Astrocyte (in vitro differentiated cells and primary cell): Measurements from ENCODE around the gene COX19. TPM values are rescaled to one million over a fixed set of nuclear protein-coding genes. Genes with fewer than 3 reads are reported as not detected.

Experiments used
- DNase-seq: peaks from one replicate; pipeline ENCODE4 v3.0.0-alpha.2; 2010; ENCODE audit warnings: low read depth
- FAIRE-seq: peaks from 2 replicates; lab custom pipeline; 2011; peaks lifted over from hg19 to GRCh38; lab: Jason Lieb, UNC
- H2AFZ ChIP-seq: 2 replicates; pipeline ENCODE4 v1.6.0; 2012; ENCODE audit warnings: low read depth, low read length, inconsistent platforms
- H3K27ac ChIP-seq: 2 replicates; pipeline ENCODE4 v1.5.1; 2011; ENCODE audit warnings: low read depth, low read length, inconsistent platforms
- H3K27me3 ChIP-seq: 2 replicates; pipeline ENCODE4 v1.6.0; 2011; ENCODE audit warnings: low read length, inconsistent platforms; ENCODE audit not compliant: insufficient read depth
- H3K36me3 ChIP-seq: 2 replicates; pipeline ENCODE4 v1.5.1; 2011; ENCODE audit warnings: low read length, inconsistent platforms; ENCODE audit not compliant: insufficient read depth
- H3K4me1 ChIP-seq: 2 replicates; pipeline ENCODE4 v1.5.1; 2011; ENCODE audit warnings: low read length, inconsistent platforms; ENCODE audit not compliant: insufficient read depth
- H3K4me2 ChIP-seq: 2 replicates; pipeline ENCODE4 v1.6.0; 2012; ENCODE audit warnings: low read length, inconsistent platforms
- H3K4me3 ChIP-seq: 2 replicates; pipeline ENCODE4 v1.5.1; 2011; ENCODE audit warnings: low read depth, mild to moderate bottlenecking, low read length, inconsistent platforms; ENCODE audit not compliant: insufficient read depth
- H3K79me2 ChIP-seq: 2 replicates; pipeline ENCODE4 v1.6.0; 2012; ENCODE audit warnings: mild to moderate bottlenecking, low read length, inconsistent platforms; ENCODE audit not compliant: insufficient read depth
- H3K9ac ChIP-seq: 2 replicates; pipeline ENCODE4 v1.6.0; 2012; ENCODE audit warnings: mild to moderate bottlenecking, low read length, inconsistent platforms
- H3K9me3 ChIP-seq: 2 replicates; pipeline ENCODE4 v1.5.1; 2012; ENCODE audit warnings: low read depth, mild to moderate bottlenecking, low read length, inconsistent platforms; ENCODE audit not compliant: insufficient read depth
- H4K20me1 ChIP-seq: 2 replicates; pipeline ENCODE4 v1.6.0; 2012; ENCODE audit warnings: low read length, inconsistent platforms; ENCODE audit not compliant: insufficient read depth
- H3K27ac Mint-ChIP-seq: one replicate; pipeline ENCODE4 v1.8.0; 2021; ENCODE audit warnings: mild to moderate bottlenecking, mixed read lengths; ENCODE audit not compliant: unreplicated experiment
- H3K27me3 Mint-ChIP-seq: one replicate; pipeline ENCODE4 v1.8.0; 2021; ENCODE audit warnings: low read depth, mixed read lengths; ENCODE audit not compliant: unreplicated experiment
- H3K36me3 Mint-ChIP-seq: one replicate; pipeline ENCODE4 v1.8.0; 2021; ENCODE audit warnings: low read depth, mixed read lengths; ENCODE audit not compliant: unreplicated experiment
- H3K4me1 Mint-ChIP-seq: one replicate; pipeline ENCODE4 v1.8.0; 2021; ENCODE audit warnings: low read depth, mixed read lengths; ENCODE audit not compliant: unreplicated experiment
- H3K4me3 Mint-ChIP-seq: one replicate; pipeline ENCODE4 v1.8.0; 2021; ENCODE audit warnings: mild to moderate bottlenecking, moderate library complexity, mixed read lengths; ENCODE audit not compliant: unreplicated experiment
- H3K9me3 Mint-ChIP-seq: one replicate; pipeline ENCODE4 v1.8.0; 2021; ENCODE audit warnings: mild to moderate bottlenecking, mixed read lengths; ENCODE audit not compliant: unreplicated experiment
- EZH2 ChIP-seq: IDR thresholded peaks from 2 replicates; pipeline ENCODE4 v1.6.1; 2012; ENCODE audit warnings: mild to moderate bottlenecking, low read length, inconsistent platforms; ENCODE audit not compliant: insufficient read depth
- total RNA-seq: library from RNA; stranded (reverse); gene quantifications from 2 replicates; pipeline ENCODE4 v1.2.1, GENCODE V29; 2021
- TF ChIP-seq, protein P1 (sequence below): IDR thresholded peaks from 2 replicates; pipeline ENCODE4 v1.5.1; 2011; ENCODE audit warnings: low read depth, mild to moderate bottlenecking, inconsistent platforms, low read length, moderate library complexity; ENCODE audit not compliant: insufficient read depth

The COX19 gene
- total RNA-seq, 1 donor from 2014 or later, result 13.4 TPM

DNA sequence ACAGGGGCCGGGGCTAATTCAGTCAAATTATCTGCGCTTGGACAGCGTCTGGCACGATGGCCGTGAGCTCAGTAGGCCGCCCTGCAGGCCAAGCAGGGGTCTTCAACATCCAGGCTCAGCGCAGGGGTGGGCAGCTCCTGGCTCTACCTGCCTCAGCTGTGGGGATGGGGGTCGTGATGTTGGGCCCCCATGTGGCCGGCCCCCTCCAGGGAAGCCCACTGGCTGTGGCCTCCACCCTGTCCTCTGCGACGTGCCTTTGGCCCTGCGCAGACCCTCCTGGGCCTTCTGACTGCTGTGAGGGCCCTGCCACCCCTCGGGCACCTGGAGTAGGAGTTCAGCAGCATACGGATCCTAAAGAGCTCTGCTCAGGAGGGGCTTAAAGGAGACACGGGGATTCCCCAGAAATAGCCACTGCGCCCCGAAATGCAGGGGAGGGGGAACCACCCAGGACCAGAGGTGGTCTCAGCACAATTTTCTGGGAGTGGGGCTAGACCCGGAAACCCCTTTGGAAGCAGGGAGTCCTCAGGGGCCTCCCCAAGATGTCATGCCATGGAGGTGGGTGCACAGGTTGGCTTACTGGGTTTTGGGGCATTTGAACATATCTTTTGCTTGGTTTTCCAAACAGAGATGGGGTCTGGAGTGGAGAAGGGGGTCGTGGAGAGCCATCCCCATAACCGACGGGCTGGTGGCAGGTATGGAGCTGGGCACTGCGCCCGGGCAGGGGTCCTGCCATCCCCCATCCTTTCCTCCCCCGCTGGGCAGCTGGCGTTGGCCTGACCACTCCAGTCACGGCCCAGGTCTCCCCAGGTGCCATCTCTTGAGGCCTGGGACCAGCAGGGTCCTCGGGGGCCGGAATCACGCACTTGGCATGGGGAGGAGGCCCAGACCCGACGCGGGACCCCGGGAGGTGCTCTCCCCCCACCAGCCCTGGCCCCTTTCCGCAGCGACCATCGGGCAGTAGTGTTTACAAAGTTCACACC, 16.8 kb downstream of the COX19 start:
- Histone ChIP-seq H4K20me1 (no peaks in the 10 kb centered on the region), H3K79me2 (no peaks in the 10 kb centered on the region), H3K4me1 (peaks cover 4% of the 10 kb centered on the region), H3K36me3 (no peaks in the 10 kb centered on the region), H3K4me3 (no peak overlapping the region), H3K27me3 (peaks cover 5% of the 10 kb centered on the region), H3K9ac (no peak overlapping the region), H3K27ac (no peak overlapping the region), H2AFZ (no peak overlapping the region), H3K9me3 (no peaks in the 10 kb centered on the region), H3K4me2 (no peak overlapping the region)
- peaks cover 15% of the 10 kb centered on the region for H3K27me3 Mint-ChIP-seq
- H3K4me3 Mint-ChIP-seq, result no peak overlapping the region
- no peaks in the 10 kb centered on the region for H3K4me1 Mint-ChIP-seq
- no peak overlapping the region for H3K27ac Mint-ChIP-seq
- peaks cover 1% of the 10 kb centered on the region for H3K36me3 Mint-ChIP-seq
- H3K9me3 Mint-ChIP-seq, result no peaks in the 10 kb centered on the region
- no peak for FAIRE-seq
- DNase-seq, result no peak
- TF ChIP-seq EZH2, result no peak
- TF ChIP-seq, protein P1, sequence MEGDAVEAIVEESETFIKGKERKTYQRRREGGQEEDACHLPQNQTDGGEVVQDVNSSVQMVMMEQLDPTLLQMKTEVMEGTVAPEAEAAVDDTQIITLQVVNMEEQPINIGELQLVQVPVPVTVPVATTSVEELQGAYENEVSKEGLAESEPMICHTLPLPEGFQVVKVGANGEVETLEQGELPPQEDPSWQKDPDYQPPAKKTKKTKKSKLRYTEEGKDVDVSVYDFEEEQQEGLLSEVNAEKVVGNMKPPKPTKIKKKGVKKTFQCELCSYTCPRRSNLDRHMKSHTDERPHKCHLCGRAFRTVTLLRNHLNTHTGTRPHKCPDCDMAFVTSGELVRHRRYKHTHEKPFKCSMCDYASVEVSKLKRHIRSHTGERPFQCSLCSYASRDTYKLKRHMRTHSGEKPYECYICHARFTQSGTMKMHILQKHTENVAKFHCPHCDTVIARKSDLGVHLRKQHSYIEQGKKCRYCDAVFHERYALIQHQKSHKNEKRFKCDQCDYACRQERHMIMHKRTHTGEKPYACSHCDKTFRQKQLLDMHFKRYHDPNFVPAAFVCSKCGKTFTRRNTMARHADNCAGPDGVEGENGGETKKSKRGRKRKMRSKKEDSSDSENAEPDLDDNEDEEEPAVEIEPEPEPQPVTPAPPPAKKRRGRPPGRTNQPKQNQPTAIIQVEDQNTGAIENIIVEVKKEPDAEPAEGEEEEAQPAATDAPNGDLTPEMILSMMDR, result no peak

GRCh38 chr7:957418-958220, 17.7 kb downstream of the COX19 start:
- peaks cover 5% of the 10 kb centered on the region for H3K4me1 ChIP-seq
- no peak for FAIRE-seq

More at GRCh38 chr7:957418-958220, 17.7 kb downstream of the COX19 start:
- Mint-ChIP-seq H3K36me3 (peaks cover 1% of the 10 kb centered on the region), H3K4me3 (no peak overlapping the region), H3K4me1 (no peaks in the 10 kb centered on the region), H3K9me3 (no peaks in the 10 kb centered on the region), H3K27me3 (peaks cover 16% of the 10 kb centered on the region), H3K27ac (no peak overlapping the region)
- DNase-seq, result no peak
- Histone ChIP-seq H2AFZ (no peak overlapping the region), H3K79me2 (no peaks in the 10 kb centered on the region), H3K36me3 (no peaks in the 10 kb centered on the region), H3K9me3 (no peaks in the 10 kb centered on the region), H3K27ac (no peak overlapping the region), H4K20me1 (peaks cover 3% of the 10 kb centered on the region), H3K9ac (no peak overlapping the region), H3K27me3 (peaks cover 10% of the 10 kb centered on the region), H3K4me2 (no peak overlapping the region), H3K4me3 (no peak overlapping the region)
- TF ChIP-seq, protein P1, result no peak
- no peak for TF ChIP-seq EZH2
